ENCODE measurements around the gene SRGAP3. TPM values are rescaled to one million over a fixed set of nuclear protein-coding genes. Genes with fewer than 3 reads are reported as not detected.

Gene SRGAP3
- total RNA-seq, 1 donor from 2014 or later, result 68.6 TPM

DNA sequence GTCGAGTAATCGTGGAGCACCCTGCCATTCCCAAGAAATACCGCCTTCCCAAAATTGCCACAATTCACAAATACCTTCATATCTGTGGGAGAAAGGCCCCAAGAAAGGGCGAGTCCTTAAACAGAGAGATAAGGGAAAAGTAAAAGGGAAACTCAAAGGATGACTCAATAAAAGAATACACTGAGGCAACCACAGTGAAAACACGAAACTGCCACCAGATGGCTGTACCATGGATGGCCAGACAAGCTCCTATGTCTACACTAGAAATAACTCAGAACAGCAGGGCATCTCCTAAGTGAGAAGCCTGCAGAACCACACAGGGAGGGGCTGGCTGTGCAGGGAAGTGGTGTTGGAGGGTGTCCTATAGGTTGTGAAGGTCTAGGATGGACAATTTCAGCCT, 25.0 kb downstream of the SRGAP3 start:
- TF ChIP-seq, protein P1, sequence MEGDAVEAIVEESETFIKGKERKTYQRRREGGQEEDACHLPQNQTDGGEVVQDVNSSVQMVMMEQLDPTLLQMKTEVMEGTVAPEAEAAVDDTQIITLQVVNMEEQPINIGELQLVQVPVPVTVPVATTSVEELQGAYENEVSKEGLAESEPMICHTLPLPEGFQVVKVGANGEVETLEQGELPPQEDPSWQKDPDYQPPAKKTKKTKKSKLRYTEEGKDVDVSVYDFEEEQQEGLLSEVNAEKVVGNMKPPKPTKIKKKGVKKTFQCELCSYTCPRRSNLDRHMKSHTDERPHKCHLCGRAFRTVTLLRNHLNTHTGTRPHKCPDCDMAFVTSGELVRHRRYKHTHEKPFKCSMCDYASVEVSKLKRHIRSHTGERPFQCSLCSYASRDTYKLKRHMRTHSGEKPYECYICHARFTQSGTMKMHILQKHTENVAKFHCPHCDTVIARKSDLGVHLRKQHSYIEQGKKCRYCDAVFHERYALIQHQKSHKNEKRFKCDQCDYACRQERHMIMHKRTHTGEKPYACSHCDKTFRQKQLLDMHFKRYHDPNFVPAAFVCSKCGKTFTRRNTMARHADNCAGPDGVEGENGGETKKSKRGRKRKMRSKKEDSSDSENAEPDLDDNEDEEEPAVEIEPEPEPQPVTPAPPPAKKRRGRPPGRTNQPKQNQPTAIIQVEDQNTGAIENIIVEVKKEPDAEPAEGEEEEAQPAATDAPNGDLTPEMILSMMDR (IDR thresholded peaks at IDR 0.05; ENCODE audit: unreplicated experiment), result no peak
- Mint-ChIP-seq H3K27me3 (ENCODE audit: low read depth) (peaks cover 1% of the 10 kb centered on the region), H3K36me3 (peaks cover 11% of the 10 kb centered on the region), H3K4me1 (peaks cover 41% of the 10 kb centered on the region), H3K9me3 (no peaks in the 10 kb centered on the region), H3K4me3 (no peak overlapping the region), H3K27ac (no peak overlapping the region)
- no peak for DNase-seq (ENCODE audit: low spot score in 2 of 2, unreplicated experiment in 2 of 2)

DNA sequence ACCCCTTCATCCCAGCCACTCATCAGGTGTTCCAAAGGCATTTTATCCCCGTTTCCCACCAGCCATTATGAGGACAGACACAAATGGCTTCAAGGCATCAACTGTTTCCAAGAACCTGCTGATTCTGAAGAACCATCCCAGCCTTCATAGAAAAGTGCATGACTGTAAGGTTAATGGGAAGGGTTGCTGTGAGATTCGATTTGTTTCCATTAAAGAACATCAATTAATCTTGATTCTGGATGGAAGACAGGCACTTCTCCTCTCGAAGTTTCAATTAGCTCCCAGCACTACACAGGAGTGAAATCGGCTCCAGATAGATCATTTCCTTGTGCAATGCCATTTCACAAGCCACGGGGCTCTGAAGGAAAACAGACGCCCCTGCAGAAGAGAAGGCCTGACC, 25.8 kb downstream of the SRGAP3 start:
- H3K9me3 Mint-ChIP-seq, result no peaks in the 10 kb centered on the region
- no peak overlapping the region for H3K27ac Mint-ChIP-seq
- no peak for DNase-seq (ENCODE audit: low spot score in 2 of 2, unreplicated experiment in 2 of 2)
- H3K4me1 Mint-ChIP-seq, result peaks cover 40% of the 10 kb centered on the region
- peaks cover 1% of the 10 kb centered on the region for H3K27me3 Mint-ChIP-seq (ENCODE audit: low read depth)
- H3K4me3 Mint-ChIP-seq, result no peak overlapping the region
- TF ChIP-seq, protein P1 (IDR thresholded peaks at IDR 0.05; ENCODE audit: unreplicated experiment), result no peak
- H3K36me3 Mint-ChIP-seq, result peaks cover 11% of the 10 kb centered on the region

DNA sequence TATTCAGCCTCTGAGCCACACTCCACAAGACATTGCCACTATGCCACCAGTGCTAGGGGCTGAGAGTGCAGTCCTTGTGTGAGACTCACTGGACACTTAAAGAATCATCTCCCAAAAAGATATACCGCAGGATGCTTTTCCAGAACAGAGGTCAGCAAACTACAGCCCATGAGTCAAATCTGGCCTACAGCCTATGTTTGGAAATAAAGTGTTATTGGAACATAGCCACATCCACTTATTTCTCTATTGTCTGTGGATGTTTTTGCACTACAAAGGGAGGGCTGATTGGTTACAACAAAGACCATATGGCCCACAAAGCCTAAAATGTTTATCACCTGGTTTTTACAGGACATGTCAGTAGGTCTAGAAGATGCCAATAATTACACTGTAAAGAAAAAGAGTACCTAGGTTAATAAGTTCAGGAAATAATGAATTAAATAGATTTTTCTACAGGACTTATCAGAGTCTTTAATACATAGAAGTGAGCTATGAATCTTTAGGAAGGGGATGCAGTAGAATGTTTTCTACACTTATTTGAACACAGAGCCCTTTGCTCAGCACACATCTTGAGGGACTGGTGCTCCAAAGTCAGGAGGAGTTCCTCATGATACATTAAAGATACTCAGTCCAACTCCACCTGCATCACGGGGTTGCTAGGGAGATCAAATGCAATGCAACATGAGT, 26.3 kb downstream of the SRGAP3 start:
- peaks cover 38% of the 10 kb centered on the region for H3K4me1 Mint-ChIP-seq

DNA sequence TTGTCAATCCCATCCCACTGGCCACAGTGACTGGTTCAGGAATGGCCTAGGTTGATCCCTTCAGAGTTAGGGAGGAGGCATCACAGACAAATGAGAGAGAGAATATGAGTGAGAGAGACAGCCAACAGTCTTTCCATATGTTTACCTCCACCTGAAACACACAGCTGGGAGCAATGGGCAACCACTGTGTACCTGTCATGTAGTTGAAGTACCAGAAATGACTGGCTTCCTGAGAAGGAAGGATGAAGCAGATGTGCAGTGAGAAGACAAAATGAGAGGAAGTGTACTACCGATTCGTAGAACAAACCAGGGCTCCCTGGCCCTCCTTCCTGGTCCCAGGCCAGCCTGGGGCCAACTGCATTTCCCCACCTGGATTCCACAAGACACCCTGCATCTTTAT, 27.4 kb downstream of the SRGAP3 start:
- TF ChIP-seq, protein P1 (IDR thresholded peaks at IDR 0.05; ENCODE audit: unreplicated experiment), result no peak
- H3K36me3 Mint-ChIP-seq, result peaks cover 11% of the 10 kb centered on the region
- H3K9me3 Mint-ChIP-seq, result no peaks in the 10 kb centered on the region
- no peak overlapping the region for H3K27ac Mint-ChIP-seq
- no peak overlapping the region for H3K4me3 Mint-ChIP-seq
- peaks cover 1% of the 10 kb centered on the region for H3K27me3 Mint-ChIP-seq (ENCODE audit: low read depth)
- peaks cover 35% of the 10 kb centered on the region for H3K4me1 Mint-ChIP-seq
- no peak for DNase-seq (ENCODE audit: low spot score in 2 of 2, unreplicated experiment in 2 of 2)

More for the DNA sequence above, 26.3 kb downstream of the SRGAP3 start:
- no peaks in the 10 kb centered on the region for H3K9me3 Mint-ChIP-seq
- no peak overlapping the region for H3K27ac Mint-ChIP-seq
- no peak overlapping the region for H3K4me3 Mint-ChIP-seq
- no peak for DNase-seq (ENCODE audit: low spot score in 2 of 2, unreplicated experiment in 2 of 2)
- peaks cover 11% of the 10 kb centered on the region for H3K36me3 Mint-ChIP-seq
- H3K27me3 Mint-ChIP-seq (ENCODE audit: low read depth), result peaks cover 1% of the 10 kb centered on the region
- TF ChIP-seq, protein P1 (IDR thresholded peaks at IDR 0.05; ENCODE audit: unreplicated experiment), result no peak

DNA sequence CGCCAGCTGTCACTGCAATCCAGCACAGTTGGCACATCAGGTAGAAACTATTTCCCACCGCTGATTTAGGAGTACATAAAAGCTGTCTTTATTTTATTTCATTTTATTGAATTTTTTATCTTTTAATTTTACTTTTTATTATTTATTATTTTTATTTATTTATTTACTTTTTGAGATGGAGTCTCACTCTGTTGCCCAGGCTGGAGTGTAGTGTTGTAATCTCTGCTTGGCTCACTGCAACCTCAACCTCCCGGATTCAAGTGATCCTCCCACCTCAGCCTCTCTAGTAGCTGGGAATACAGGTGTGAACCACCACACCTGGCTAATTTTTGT, 31.0 kb downstream of the SRGAP3 start:
- H3K4me1 Mint-ChIP-seq, result peaks cover 15% of the 10 kb centered on the region
- TF ChIP-seq, protein P1 (IDR thresholded peaks at IDR 0.05; ENCODE audit: unreplicated experiment), result no peak

More for the DNA sequence above, 31.0 kb downstream of the SRGAP3 start:
- H3K27ac Mint-ChIP-seq, result no peak overlapping the region
- no peaks in the 10 kb centered on the region for H3K27me3 Mint-ChIP-seq (ENCODE audit: low read depth)
- H3K9me3 Mint-ChIP-seq, result no peaks in the 10 kb centered on the region
- peaks cover 9% of the 10 kb centered on the region for H3K36me3 Mint-ChIP-seq
- DNase-seq (ENCODE audit: low spot score in 2 of 2, unreplicated experiment in 2 of 2), result no peak
- no peak overlapping the region for H3K4me3 Mint-ChIP-seq
